Left colon (tissue), 2 donors: ENCODE results near the gene ADARB2. TPM values are rescaled to one million over a fixed set of nuclear protein-coding genes. Genes with fewer than 3 reads are reported as not detected.

ENCODE experiments used
- ATAC-seq: fragments of 200-7000 bp; cut with Tn5 transposase; one replicate; pipeline ENCODE4 v1.9.1; 2020; ENCODE audit warnings: mild to moderate bottlenecking, moderate library complexity
- DNase-seq, 2 donors: peaks; one replicate each; pipeline ENCODE4 v3.0.0-alpha.2; 2020
- intact Hi-C, 2 donors: fragments of 100-400 bp; cut with DNase I in 1 of 2; cut with micrococcal nuclease in 1 of 2; formaldehyde crosslinking; loops; one replicate each; pipeline versions ENCODE4 v1.11.2 to v1.14.0; 2022; cut with DNase I, micrococcal nuclease
- total RNA-seq, 2 donors: library from RNA; stranded (reverse); fragmentation: NEBNext Ultra II Directional; extraction: Animal tissue kit (Norgen Biotek cat#: 25700); gene quantifications; one replicate each; pipeline ENCODE4 v1.2.1, GENCODE V29; 2021
- donor health status: DM: no; HTN: no; CAD: no.
- donor health status: DM: yes; HTN: yes; CAD: no.

Gene ADARB2
- total RNA-seq, 2 donors from 2014 or later, result 0.21 to 0.73 TPM

GRCh38 chr10:1653321-1653720 is 84.0 kb downstream of the ADARB2 start:
- ATAC-seq, result no peak
- intact Hi-C loops, result no loop called here
- DNase-seq, result peak in 1 of 2 donors; percentile 3

DNA sequence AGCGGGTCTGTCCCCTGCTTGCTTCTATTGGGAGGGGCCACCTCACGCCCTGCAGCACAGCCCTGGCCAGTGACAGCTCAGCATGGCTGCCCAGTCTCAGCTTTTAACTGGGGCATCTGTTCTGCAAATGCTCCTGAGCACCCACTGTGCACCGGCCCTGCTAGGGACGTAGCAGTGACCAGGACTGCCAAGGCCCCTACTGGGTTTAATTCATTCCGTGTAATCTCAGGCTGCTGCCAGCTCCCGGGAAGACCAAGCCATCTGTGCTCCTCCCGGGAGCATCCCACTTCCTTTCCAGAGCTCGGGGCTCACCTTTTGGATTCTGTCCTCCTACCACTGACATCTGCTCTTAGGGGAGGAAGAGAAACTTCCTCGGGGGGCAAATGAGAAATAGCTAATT is 85.2 kb downstream of the ADARB2 start:
- DNase-seq (peak in 1 of 2 donors; percentile 12), ATAC-seq (no peak)
- intact Hi-C loops, result no loop called here

GRCh38 chr10:1651270-1651966 is 85.9 kb downstream of the ADARB2 start:
- DNase-seq (peak in 1 of 2 donors; percentile 10), ATAC-seq (no peak)
- intact Hi-C loops, result no loop called here

- DNase-seq (peak in 1 of 2 donors; percentile 18), ATAC-seq (no peak)
- intact Hi-C loops, result no loop called here
Observed at GRCh38 chr10:1650542-1651269, 86.6 kb downstream of the ADARB2 start.

DNA sequence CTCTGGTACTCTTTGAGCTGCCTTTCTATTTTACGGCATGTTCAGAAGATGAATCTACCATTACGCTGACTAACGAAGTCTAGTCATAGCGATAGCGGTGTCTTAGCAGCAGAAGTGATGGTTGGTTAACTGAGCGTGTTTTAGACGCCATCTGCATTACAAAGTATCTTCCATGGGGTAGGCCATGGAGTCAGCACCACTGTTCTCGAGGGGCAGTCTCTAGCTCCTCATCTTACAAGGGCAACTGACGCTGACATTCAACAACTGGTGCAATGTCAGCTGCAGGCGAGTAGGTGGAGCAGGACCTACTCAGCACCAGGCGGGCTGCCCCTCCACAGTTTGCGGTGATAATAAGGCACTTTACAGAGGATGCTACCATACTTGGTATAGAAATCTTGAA is 88.7 kb downstream of the ADARB2 start:
- ATAC-seq (no peak), DNase-seq (peak in 1 of 2 donors; percentile 2)
- intact Hi-C loops, result no loop called here

GRCh38 chr10:1646332-1646731 is 91.0 kb downstream of the ADARB2 start:
- intact Hi-C loops, result no loop called here
- ATAC-seq (no peak), DNase-seq (no peak)

DNA sequence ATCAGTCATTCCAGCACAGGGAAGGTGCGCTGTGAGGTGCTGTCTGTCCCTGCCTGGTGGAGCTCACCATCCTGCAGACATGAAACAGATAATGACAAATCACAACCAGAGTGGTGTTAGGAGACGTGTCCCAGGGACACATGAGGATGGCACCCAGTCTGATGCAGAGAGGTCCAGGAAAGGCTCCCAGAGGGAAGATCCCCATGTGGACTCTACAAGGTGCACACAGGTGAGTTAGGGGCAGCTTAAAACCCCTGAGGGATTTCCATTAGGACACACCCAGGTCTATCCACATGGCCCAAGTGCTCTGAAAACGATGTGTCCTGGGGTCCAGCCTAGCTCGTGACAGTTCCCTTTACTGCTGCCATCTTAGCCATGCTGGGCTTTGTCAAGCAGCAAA is 91.4 kb downstream of the ADARB2 start:
- ATAC-seq, result no peak
- intact Hi-C loops, result no loop called here
- DNase-seq, result peak in 1 of 2 donors; percentile 0

DNA sequence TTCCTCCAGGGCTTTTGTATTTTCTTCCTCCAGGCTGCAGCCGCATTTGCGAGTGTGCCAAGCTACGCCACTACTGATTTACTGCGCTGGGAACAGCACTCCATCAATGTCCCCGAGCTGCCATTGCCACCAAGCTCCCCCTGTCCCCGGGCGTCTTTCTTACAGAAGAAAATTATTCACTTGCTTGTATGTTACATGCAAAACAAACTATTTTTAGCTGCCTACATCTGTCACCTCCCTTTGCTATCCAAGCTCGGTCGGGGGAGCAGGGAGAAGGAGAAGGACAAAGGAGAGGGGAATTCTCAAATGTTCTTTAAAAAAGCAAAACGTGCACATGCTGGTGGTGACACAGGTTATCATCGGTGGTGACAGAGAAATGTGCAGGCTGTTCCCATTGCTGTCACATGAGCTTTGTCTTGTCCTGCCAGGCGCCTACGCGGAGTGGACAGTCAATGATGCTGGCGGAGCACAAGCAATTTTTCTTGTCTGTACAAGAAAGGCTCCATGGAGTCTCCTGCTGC is 93.1 kb downstream of the ADARB2 start:
- ATAC-seq, result no peak
- intact Hi-C loops, result no loop called here
- DNase-seq, result peak in 1 of 2 donors; percentile 0

DNA sequence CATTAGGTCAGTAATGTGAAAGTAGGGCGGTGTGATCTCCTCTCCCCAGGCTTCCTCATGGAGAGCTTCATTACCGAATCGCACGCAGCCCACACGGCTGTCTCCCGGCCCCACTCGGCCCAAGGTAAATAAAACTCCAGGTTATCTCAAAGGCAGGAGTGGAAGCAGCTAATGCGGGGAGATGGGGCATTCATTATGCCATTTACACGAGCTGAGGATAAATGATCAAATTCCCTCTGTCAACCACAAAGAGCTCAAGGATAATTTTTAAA is 93.5 kb downstream of the ADARB2 start:
- intact Hi-C loops, result no loop called here
- no peak for ATAC-seq
- DNase-seq, result peak in 1 of 2 donors; percentile 1

DNA sequence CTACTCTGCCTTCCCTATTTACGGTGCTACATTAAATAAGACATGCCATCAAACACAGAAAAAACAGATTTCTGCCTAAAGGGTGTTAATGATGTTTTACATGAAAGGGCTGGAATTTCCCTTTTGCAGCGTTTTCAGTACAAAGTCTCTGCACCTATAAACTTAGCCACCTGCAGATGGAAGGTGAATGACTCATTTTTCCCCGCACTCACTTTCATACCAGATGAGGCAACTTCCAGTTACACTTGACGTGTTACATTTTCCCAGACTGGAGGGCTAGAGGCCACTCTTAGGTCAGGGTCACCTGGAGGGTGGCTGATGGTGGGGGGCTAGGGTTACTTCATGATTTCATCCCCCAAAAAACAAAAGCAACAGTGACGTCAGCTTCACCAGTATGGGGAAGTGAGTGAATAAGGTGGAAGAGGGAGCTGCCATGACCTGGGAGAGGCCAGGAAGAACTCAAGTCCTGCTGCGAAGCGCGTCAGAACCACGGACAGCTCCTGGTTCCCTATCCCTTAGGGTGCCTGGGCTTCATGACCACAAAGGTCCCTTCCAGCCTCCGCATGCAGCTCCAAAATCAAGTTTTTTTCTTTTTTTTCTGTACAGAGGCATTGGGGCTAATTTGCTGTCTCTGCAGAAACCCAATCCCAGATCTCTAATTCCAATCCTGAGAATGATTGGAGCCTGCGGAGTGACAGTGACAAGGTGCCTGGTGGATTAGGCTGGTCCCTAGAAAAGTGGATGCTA is 94.0 kb downstream of the ADARB2 start:
- DNase-seq, result no peak
- intact Hi-C loops, result no loop called here
- ATAC-seq, result no peak

GRCh38 chr10:1642600-1643160 is 94.6 kb downstream of the ADARB2 start:
- DNase-seq, result no peak
- ATAC-seq, result no peak
- intact Hi-C loops, result no loop called here

GRCh38 chr10:1641402-1641801 is 95.9 kb downstream of the ADARB2 start:
- DNase-seq (no peak), ATAC-seq (no peak)
- intact Hi-C loops, result no loop called here

GRCh38 chr10:1638889-1639419 is 98.4 kb downstream of the ADARB2 start:
- no peak for ATAC-seq
- intact Hi-C loops, result no loop called here

DNA sequence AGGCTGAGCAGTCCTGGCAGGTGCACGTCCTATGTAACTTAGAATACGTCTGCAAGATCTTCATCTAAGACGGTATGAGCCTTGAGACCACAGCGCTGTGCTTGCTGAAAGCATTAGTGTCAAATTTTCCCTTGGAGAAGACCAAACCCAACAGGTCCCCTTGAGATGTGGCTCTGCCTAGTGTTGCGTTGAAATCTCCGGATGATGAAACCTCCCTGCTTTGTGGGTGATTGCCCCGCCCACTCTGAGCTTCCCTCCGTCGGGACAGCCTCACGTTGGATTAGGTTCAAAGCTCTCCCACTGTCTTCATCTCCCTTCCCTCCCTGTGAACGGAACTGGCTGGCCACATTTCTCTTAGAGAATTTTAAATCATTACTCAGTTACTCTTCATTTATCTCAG is 102.0 kb downstream of the ADARB2 start:
- intact Hi-C loops, result no loop called here
- DNase-seq (no peak), ATAC-seq (no peak)

More at GRCh38 chr10:1638889-1639419, 98.4 kb downstream of the ADARB2 start:
- peak in 1 of 2 donors; percentile 5 for DNase-seq

DNA sequence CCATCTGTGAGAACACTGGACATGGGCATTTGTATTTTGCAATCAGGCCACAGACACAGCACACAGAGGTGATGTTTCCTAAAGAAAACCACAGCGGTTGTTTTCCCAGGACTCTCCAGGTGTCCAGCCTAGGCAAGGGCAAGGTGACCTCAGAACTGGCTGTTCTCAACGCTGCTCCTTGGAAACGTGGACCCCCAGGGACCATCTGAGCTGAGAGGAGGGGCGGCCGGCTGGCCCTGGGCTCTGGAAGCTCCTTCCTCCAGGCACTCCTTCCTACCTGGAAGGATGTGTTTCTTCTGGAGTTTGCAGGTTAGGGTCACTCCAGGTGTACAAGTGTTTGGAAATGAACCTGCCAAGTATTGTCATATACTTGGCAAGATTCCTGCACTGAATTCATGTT is 103.1 kb downstream of the ADARB2 start:
- intact Hi-C loops, result no loop called here
- DNase-seq (no peak), ATAC-seq (no peak)

- intact Hi-C loops, result no loop called here
- ATAC-seq (no peak), DNase-seq (peak in 1 of 2 donors; percentile 15)
Observed at GRCh38 chr10:1633783-1634182, 103.5 kb downstream of the ADARB2 start.

- intact Hi-C loops, result no loop called here
- DNase-seq (no peak), ATAC-seq (no peak)
Observed at GRCh38 chr10:1632596-1632995, 104.7 kb downstream of the ADARB2 start.

- intact Hi-C loops, result no loop called here
- ATAC-seq, result no peak
- DNase-seq, result peak in 1 of 2 donors; percentile 2
Observed at GRCh38 chr10:1632141-1632540, 105.2 kb downstream of the ADARB2 start.

DNA sequence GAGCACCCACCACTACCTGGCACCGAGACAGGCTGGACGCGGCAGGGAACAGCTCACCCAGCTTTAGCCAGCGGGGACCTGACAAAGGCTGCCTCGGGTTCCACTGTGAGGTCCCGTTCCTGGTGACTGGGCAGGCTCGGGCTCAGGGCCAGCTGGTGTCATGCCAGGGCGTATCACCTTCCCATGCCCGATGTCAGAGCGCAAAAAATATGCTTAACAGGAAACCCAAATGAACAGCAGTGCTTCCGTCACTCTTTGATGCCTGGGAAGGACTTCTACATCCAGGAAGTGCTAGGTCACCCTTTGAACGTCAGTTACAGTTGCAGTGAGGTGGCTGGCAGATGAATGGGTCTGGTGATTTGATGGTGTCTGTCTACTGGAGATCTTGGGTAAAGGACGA is 106.0 kb downstream of the ADARB2 start:
- intact Hi-C loops, result no loop called here
- no peak for ATAC-seq

More for the DNA sequence above, 106.0 kb downstream of the ADARB2 start:
- peak in 1 of 2 donors; percentile 10 for DNase-seq
